Activated naive CD8-positive, alpha-beta T cell treated with anti-CD3 and anti-CD28 coated beads for 36 hours (primary cell): Measurements from ENCODE around the gene MED13. TPM values are rescaled to one million over a fixed set of nuclear protein-coding genes. Genes with fewer than 3 reads are reported as not detected.
A peak's percentile ranks its signal among the peaks of the same experiment; 100 is the strongest.
"Not testable (repeated sequence)": the region's sequence is repeated elsewhere in the genome, so short reads cannot be mapped to it uniquely, and the experiment has no call there.

Experiments
- DNase-seq: peaks from one replicate; pipeline ENCODE4 v3.0.0; 2021
- H3K27ac Mint-ChIP-seq: one replicate; pipeline ENCODE4 v1.8.0; 2022; ENCODE audit warnings: mild to moderate bottlenecking, moderate library complexity, mixed read lengths
- H3K27me3 Mint-ChIP-seq: one replicate; pipeline ENCODE4 v1.8.0; 2022; ENCODE audit warnings: mild to moderate bottlenecking, mixed read lengths
- H3K36me3 Mint-ChIP-seq: one replicate; pipeline ENCODE4 v1.8.0; 2021; ENCODE audit warnings: mild to moderate bottlenecking, mixed read lengths
- H3K4me1 Mint-ChIP-seq: one replicate; pipeline ENCODE4 v1.8.0; 2021; ENCODE audit warnings: mixed read lengths
- H3K4me3 Mint-ChIP-seq: one replicate; pipeline ENCODE4 v1.8.0; 2022; ENCODE audit warnings: mild to moderate bottlenecking, moderate library complexity, mixed read lengths
- H3K9me3 Mint-ChIP-seq: one replicate; pipeline ENCODE4 v1.8.0; 2022; ENCODE audit warnings: mixed read lengths
- total RNA-seq, 2 experiments: library from RNA; stranded (reverse); gene quantifications; one replicate each; pipeline ENCODE4 v1.2.3, GENCODE V29; 2021

MED13 gene
- total RNA-seq, 2 experiments from 2014 or later = 37.8 to 39.1 TPM

DNA sequence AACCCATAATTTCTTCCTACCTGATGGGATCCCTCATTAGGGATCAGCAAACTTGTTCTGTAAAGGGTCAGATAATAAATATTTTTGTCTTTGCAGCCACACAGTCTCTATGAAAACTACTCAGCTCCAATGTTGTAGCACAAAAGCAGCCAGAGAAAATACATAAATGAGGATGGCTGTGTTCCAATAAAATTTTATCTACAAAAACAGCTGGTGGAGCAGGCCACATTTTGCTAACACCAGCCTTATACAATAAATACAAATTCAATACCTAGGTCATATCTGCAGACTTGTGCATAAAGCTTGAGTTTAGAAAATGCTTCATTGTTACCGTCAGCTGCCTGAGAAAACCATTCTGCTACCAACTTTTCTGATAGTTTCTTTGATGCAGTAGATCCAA lies 98.9 kb downstream of the MED13 start:
- Mint-ChIP-seq H3K27ac (no peak overlapping the region), H3K4me3 (no peak overlapping the region), H3K4me1 (no peaks in the 10 kb centered on the region), H3K27me3 (no peaks in the 10 kb centered on the region), H3K9me3 (no peaks in the 10 kb centered on the region), H3K36me3 (peaks cover 3% of the 10 kb centered on the region)
- DNase-seq = no peak

DNA sequence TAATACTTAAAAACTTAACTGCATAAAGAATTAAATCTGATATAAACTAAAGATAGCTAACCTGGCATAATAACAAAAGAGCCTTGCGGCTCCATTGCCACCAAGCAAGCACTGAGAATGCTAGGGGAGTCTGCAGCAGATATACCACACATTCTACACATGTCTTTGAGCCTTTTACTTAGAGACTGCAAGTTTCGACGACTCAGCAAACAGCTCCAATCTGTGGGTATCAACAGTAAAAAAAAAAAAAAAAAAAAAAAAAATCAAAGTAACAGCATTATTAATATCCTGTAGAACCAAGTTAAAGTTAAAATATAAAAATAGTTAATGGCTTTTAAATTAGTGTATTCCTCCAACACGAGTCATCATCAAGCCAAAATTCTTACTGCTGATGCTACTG lies 109.5 kb downstream of the MED13 start:
- H3K4me1 Mint-ChIP-seq = no peaks in the 10 kb centered on the region
- peaks cover 11% of the 10 kb centered on the region for H3K36me3 Mint-ChIP-seq
- no peaks in the 10 kb centered on the region for H3K27me3 Mint-ChIP-seq
- no peak overlapping the region for H3K27ac Mint-ChIP-seq
- no peaks in the 10 kb centered on the region for H3K9me3 Mint-ChIP-seq
- no peak overlapping the region for H3K4me3 Mint-ChIP-seq
- DNase-seq = no peak

DNA sequence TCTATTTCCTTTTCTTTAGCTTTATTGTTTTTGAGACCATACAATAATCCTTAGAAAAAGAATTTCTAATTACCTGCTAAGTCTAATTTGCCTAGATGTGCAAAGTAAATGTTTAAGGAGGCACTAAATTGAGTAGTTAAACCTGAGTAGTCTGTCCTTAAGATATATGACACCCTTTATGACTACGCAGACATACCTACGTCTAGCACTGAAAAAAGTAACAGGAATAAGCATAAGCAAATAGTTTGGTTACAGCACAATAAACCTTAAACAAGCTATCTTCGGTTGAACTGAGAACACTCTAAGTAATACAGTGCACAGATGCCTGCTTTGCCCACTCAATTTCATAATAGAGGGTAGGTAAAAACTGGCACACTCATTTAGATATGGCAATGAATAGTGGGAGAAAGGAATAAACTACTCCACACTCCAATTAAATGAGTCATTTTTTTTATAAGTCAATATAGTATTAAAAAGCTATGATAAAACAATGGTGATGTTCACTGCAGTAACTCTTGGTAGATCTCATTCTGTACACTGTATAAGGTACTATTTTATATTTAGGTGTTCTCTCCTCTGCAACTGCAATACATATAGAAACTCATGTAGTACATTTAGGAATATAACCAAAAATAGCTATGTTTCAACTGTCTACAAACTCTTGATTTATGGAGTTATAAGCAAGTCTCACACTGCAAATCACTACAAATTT lies 117.6 kb downstream of the MED13 start:
- peaks cover 3% of the 10 kb centered on the region for H3K4me1 Mint-ChIP-seq
- H3K9me3 Mint-ChIP-seq = no peaks in the 10 kb centered on the region
- DNase-seq = no peak
- H3K36me3 Mint-ChIP-seq = peaks cover 5% of the 10 kb centered on the region
- H3K27ac Mint-ChIP-seq = no peak overlapping the region
- H3K4me3 Mint-ChIP-seq = no peak overlapping the region
- H3K27me3 Mint-ChIP-seq = no peaks in the 10 kb centered on the region

DNA sequence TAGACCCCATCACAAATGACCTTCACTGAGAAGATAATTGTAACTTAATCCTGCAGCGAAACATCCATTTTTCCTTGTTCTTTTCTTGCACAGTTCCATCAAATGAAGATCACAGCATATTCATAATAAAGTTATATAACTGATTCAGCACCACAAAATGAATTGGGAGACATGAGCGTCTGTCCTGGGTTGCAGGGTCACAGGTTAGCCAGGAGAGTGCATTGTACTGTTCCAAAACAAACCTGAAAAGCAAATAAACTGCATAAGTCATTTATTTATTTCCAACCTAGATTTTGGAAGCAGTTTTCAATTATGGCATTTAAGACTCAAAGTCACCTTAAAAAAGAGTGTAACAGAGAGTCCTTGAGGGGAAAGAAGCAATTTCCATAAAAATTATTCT lies 118.7 kb downstream of the MED13 start:
- Mint-ChIP-seq H3K27me3 (no peaks in the 10 kb centered on the region), H3K4me1 (peaks cover 3% of the 10 kb centered on the region), H3K4me3 (no peak overlapping the region), H3K36me3 (peaks cover 4% of the 10 kb centered on the region), H3K9me3 (no peaks in the 10 kb centered on the region), H3K27ac (no peak overlapping the region)
- no peak for DNase-seq

DNA sequence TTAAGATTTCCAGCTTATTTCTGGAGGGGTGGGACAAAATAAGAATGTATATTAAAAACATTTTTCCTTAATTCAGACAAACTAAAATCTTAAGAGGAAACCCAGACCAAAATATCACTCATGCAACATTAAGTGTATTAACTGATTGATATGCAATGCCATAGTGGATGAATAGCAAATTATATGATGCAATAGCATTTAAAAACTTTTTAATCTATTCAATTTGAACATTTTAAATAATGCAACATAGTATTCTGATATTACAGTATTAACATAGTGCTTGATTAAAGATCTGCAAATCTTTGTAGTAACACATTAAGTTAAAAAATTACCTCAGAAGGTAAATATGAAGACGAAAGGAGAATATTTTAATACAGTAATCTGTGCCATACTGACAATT lies 122.0 kb downstream of the MED13 start:
- peaks cover 2% of the 10 kb centered on the region for H3K36me3 Mint-ChIP-seq
- H3K4me1 Mint-ChIP-seq = peaks cover 3% of the 10 kb centered on the region
- no peaks in the 10 kb centered on the region for H3K9me3 Mint-ChIP-seq
- no peak overlapping the region for H3K27ac Mint-ChIP-seq
- no peak overlapping the region for H3K4me3 Mint-ChIP-seq
- DNase-seq = no peak
- no peaks in the 10 kb centered on the region for H3K27me3 Mint-ChIP-seq

- Mint-ChIP-seq H3K36me3 (peaks cover 2% of the 10 kb centered on the region), H3K27me3 (no peaks in the 10 kb centered on the region), H3K4me1 (peaks cover 3% of the 10 kb centered on the region), H3K27ac (no peak overlapping the region), H3K4me3 (no peak overlapping the region), H3K9me3 (no peaks in the 10 kb centered on the region)
- no peak for DNase-seq
These were observed 123.0 kb downstream of the MED13 start for GRCh38 chr17:61942085-61942484.

- no peaks in the 10 kb centered on the region for H3K9me3 Mint-ChIP-seq
- peaks cover 4% of the 10 kb centered on the region for H3K36me3 Mint-ChIP-seq
These were observed 137.0 kb downstream of the MED13 start for GRCh38 chr17:61928101-61928436.

GRCh38 chr17:61927208-61928100 lies 137.6 kb downstream of the MED13 start, which contains the start of gene INTS2:
Gene INTS2, minus strand, starts transcription at chr17:61927982. Its CDS starts 1,338 bp downstream, at chr17:61926644.
- DNase-seq = peak; percentile 93
- peak within 1 kb of the TSS; percentile 92 for H3K4me3 Mint-ChIP-seq
- H3K27me3 Mint-ChIP-seq = no peaks in the 10 kb centered on the region
- peaks cover 13% of the 10 kb centered on the region for H3K4me1 Mint-ChIP-seq
- H3K27ac Mint-ChIP-seq = peak within 1 kb of the TSS; percentile 92
- H3K36me3 Mint-ChIP-seq = peaks cover 4% of the 10 kb centered on the region
- H3K9me3 Mint-ChIP-seq = no peaks in the 10 kb centered on the region

More at GRCh38 chr17:61928101-61928436, 137.0 kb downstream of the MED13 start:
- Mint-ChIP-seq H3K27me3 (no peaks in the 10 kb centered on the region), H3K27ac (peak overlapping the region; percentile 92), H3K4me3 (peak overlapping the region; percentile 92), H3K4me1 (peaks cover 13% of the 10 kb centered on the region)
- DNase-seq = no peak

GRCh38 chr17:61926826-61927207 lies 138.3 kb downstream of the MED13 start:
- Mint-ChIP-seq H3K36me3 (peaks cover 4% of the 10 kb centered on the region), H3K4me3 (peak overlapping the region; percentile 92), H3K4me1 (peaks cover 13% of the 10 kb centered on the region), H3K27me3 (no peaks in the 10 kb centered on the region), H3K27ac (peak overlapping the region; percentile 92), H3K9me3 (no peaks in the 10 kb centered on the region)
- DNase-seq = no peak

- H3K4me1 Mint-ChIP-seq, H3K27ac Mint-ChIP-seq, H3K4me3 Mint-ChIP-seq, H3K27me3 Mint-ChIP-seq, H3K9me3 Mint-ChIP-seq, DNase-seq: not testable (repeated sequence)
- H3K36me3 Mint-ChIP-seq = peaks cover 33% of the 10 kb centered on the region
These were observed 149.9 kb downstream of the MED13 start for GRCh38 chr17:61915162-61915561.

DNA sequence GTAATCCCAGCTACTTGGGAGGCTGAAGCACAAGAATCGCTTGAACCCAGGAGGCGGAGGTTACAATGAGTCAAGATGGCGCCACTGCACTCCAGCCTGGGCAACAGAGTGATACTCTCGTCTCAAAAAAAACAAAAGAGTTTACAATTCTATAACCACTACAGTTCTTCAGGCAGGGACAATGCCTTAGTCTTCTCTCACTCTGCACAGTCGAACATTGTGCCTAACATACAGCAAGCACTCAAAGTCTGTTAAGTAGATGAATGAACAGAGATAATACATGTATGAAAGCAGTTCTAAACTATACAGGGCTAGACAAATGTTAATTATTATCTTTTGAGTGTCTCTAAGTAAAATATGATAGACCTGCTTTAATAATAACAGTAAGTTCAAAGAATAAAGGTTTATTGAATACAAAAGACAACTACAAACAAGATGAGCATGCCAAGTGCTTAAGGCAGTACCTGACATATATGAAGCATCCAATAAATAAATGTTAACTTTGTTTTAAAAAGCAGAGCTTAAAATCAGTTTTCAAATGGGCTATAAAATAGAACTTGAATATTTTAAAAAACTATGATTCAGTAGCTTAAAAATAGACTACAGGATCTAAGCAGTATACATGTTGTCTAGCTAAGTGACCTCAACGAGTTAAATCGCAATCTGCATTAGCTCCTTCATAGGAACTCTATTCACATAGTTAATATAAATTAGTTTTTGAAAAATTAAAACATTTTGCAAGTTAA lies 156.6 kb downstream of the MED13 start:
- no peak for DNase-seq
- peaks cover 35% of the 10 kb centered on the region for H3K36me3 Mint-ChIP-seq
- no peak overlapping the region for H3K4me3 Mint-ChIP-seq
- no peaks in the 10 kb centered on the region for H3K27me3 Mint-ChIP-seq
- no peak overlapping the region for H3K27ac Mint-ChIP-seq
- H3K9me3 Mint-ChIP-seq = no peaks in the 10 kb centered on the region
- no peaks in the 10 kb centered on the region for H3K4me1 Mint-ChIP-seq

DNA sequence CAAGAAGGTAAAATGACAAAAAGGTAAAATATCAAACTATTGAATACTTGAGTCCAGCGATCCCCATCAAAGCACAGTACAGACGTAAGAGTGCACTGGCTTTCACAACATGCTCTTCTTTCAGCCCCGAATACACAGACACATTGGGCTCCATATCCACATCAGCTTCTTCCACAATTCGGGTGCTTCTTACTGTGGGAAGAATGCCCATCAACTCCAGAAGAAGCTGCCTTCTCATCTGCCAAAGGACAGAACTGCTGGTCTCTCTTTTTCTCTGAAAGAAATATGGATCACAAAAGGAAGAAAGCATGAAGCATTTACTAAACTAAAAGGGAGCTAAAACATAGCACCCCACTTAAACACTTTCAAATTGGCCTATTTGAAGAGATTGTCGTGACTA lies 157.7 kb downstream of the MED13 start:
- Mint-ChIP-seq H3K4me3 (no peak overlapping the region), H3K27ac (no peak overlapping the region), H3K36me3 (peaks cover 39% of the 10 kb centered on the region), H3K27me3 (no peaks in the 10 kb centered on the region), H3K4me1 (no peaks in the 10 kb centered on the region), H3K9me3 (no peaks in the 10 kb centered on the region)
- no peak for DNase-seq

GRCh38 chr17:61904094-61904710 lies 160.9 kb downstream of the MED13 start:
- Mint-ChIP-seq H3K27ac (no peak overlapping the region), H3K36me3 (peaks cover 28% of the 10 kb centered on the region), H3K4me1 (no peaks in the 10 kb centered on the region), H3K27me3 (no peaks in the 10 kb centered on the region), H3K4me3 (no peak overlapping the region), H3K9me3 (no peaks in the 10 kb centered on the region)
- no peak for DNase-seq

- peaks cover 31% of the 10 kb centered on the region for H3K36me3 Mint-ChIP-seq
- H3K9me3 Mint-ChIP-seq = no peaks in the 10 kb centered on the region
- no peak overlapping the region for H3K4me3 Mint-ChIP-seq
- H3K27ac Mint-ChIP-seq = no peak overlapping the region
- no peak for DNase-seq
- H3K27me3 Mint-ChIP-seq = no peaks in the 10 kb centered on the region
- no peaks in the 10 kb centered on the region for H3K4me1 Mint-ChIP-seq
These were observed 161.8 kb downstream of the MED13 start for GRCh38 chr17:61903251-61903650.
